GM18505 (cell line): ENCODE data around the gene APOO.

ENCODE experiments used
- ATAC-seq: cut with Tn5 transposase; IDR thresholded peaks from one replicate; pipeline ENCODE4 v1.9.1; 2021; ENCODE audit not compliant: unreplicated experiment
- POLR2A ChIP-seq: IDR thresholded peaks from 4 replicates; pipeline ENCODE4 v1.6.1; 2011; ENCODE audit warnings: borderline replicate concordance; ENCODE audit not compliant: insufficient read depth, insufficient read length; ENCODE audit errors: extremely low read depth

The APOO gene

GRCh38 chrX:23907498-23908218 lies at the start of gene APOO, which contains the start of gene CXorf58:
TSS of gene APOO (minus strand) at chrX:23907938. CDS start at chrX:23907702, 236 bp downstream.
TSS of gene CXorf58 (plus strand) at chrX:23908006. CDS start at chrX:23910303, 2,297 bp downstream.
- no peak for TF ChIP-seq POLR2A
- peak; percentile 92 for ATAC-seq

GRCh38 chrX:23954396-23954795 lies 46.7 kb upstream of the APOO start:
- no peak for ATAC-seq

GRCh38 chrX:23953908-23954269 lies 46.2 kb upstream of the APOO start:
- ATAC-seq = no peak

More at GRCh38 chrX:23954396-23954795, 46.7 kb upstream of the APOO start:
- TF ChIP-seq POLR2A = no peak

GRCh38 chrX:23952984-23953907 lies 45.5 kb upstream of the APOO start:
- peak; percentile 91 for ATAC-seq
- TF ChIP-seq POLR2A = no peak

More at GRCh38 chrX:23953908-23954269, 46.2 kb upstream of the APOO start:
- no peak for TF ChIP-seq POLR2A

- no peak for ATAC-seq
- no peak for TF ChIP-seq POLR2A
Observed at GRCh38 chrX:23952391-23952790, 44.7 kb upstream of the APOO start.

DNA sequence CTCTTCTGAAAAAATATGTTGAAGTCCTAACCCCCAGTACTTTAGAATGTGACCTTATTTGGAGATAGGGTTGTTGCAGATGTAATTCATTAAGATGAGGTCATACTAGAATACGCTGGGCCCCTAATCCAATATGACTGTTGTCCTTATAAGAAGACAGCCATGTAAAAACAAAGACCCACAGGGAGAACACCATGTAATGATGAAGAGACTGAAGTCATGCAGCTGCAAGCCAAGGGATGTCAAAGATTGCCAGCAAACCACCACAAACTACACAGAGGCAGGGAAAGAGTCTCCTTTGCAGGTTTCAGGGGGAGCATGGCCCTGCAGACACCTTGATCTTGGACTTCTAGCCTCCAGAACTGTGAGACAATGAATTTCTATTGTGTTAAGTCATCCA lies 37.5 kb upstream of the APOO start:
- TF ChIP-seq POLR2A = no peak
- no peak for ATAC-seq

DNA sequence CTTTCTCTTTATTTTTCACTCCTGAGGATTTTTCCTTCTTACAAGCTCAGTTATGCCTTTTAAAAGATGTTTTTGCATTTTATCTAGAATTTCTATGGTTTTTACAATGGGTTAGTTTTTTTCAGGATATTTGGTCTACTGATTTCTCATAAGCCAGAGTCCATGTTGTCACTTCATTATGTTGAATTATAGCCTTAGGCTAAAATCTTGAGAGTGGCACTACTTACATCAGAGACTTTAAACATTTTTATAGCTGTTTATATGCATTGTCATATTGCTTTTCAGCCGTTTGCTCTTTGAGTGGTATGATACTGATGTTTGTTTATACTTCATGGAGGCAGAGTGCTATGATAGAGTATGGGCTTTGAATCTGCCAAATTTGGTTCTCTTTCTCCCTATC lies 36.5 kb upstream of the APOO start:
- no peak for TF ChIP-seq POLR2A
- no peak for ATAC-seq

DNA sequence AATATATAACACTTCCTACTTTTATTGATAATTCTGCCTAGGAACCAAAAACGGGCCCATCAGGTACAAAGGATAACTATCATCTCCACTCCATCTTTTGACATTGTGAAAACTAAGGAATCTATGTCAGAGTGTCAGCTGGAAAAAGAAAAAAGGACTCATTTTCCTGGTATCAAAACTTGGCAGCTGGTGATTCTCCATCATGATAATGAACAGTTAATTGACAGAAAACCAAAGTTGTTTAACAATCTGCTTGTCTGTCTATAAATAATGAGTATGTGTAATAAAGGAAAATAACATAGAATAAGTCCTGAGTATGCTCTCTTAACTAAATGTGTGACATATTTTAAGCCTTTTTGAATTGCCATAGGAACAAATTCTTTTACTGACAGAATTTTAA lies 31.5 kb upstream of the APOO start:
- no peak for ATAC-seq
- no peak for TF ChIP-seq POLR2A

- ATAC-seq = no peak
- TF ChIP-seq POLR2A = no peak
Observed at GRCh38 chrX:23938690-23939089, 31.0 kb upstream of the APOO start.

- ATAC-seq = no peak
- TF ChIP-seq POLR2A = no peak
Observed at GRCh38 chrX:23937100-23937499, 29.4 kb upstream of the APOO start.

- no peak for TF ChIP-seq POLR2A
- ATAC-seq = no peak
Observed at GRCh38 chrX:23936180-23936579, 28.4 kb upstream of the APOO start.

- no peak for ATAC-seq
- no peak for TF ChIP-seq POLR2A
Observed at GRCh38 chrX:23935106-23935505, 27.4 kb upstream of the APOO start.

- ATAC-seq = no peak
- no peak for TF ChIP-seq POLR2A
Observed at GRCh38 chrX:23932046-23932445, 24.3 kb upstream of the APOO start.
